K562 (cell line): ENCODE measurements around the gene UBASH3B. TPM values are rescaled to one million over a fixed set of nuclear protein-coding genes. Genes with fewer than 3 reads are reported as not detected.

Source experiments
- ATAC-seq: fragments of 200-7000 bp; cut with Tn5 transposase; 3 replicates; pipeline ENCODE4 v1.9.1; 2020; ENCODE audit warnings: moderate library complexity
- BruUV-seq: library from RNA; stranded (reverse); fragments of 400-500 nt; replicated peaks from 2 replicates; lab custom pipeline; 2021; lab: Mats Ljungman, UMichigan
- CTCF ChIA-PET: fragments of 300-600 bp; formaldehyde crosslinking; extraction: SDS; loops from one replicate; lab custom pipeline; 2021; ENCODE audit warnings: low intra/inter-chr PET ratio; lab: Yijun Ruan, JAX
- POLR2A ChIA-PET: fragments of 300-600, 350-650 bp; sonication (Branson Sonifier 250); formaldehyde crosslinking; extraction: SDS; loops from one replicate; lab custom pipeline; 2021; ENCODE audit warnings: antibody characterized with exemption, inconsistent platforms; lab: Yijun Ruan, JAX
- DNase-seq, 4 experiments: peaks; one replicate each; pipeline versions ENCODE4 v3.0.0 to v3.0.0-alpha.2; 2011 to 2018; ENCODE audit warnings: low spot score in 3 of 4, mixed read lengths in 3 of 4; ENCODE audit errors: extremely low read depth in 1 of 4
- FAIRE-seq: peaks from 2 replicates; lab custom pipeline; 2011; peaks lifted over from hg19 to GRCh38; lab: Jason Lieb, UNC
- H2AFZ ChIP-seq: 2 replicates; pipeline ENCODE4 v1.6.0; 2011; ENCODE audit warnings: low read depth, low read length, control low read depth, inconsistent platforms
- H3K27ac ChIP-seq: fragments of 200-600 bp; 3 replicates; pipeline ENCODE4 v1.8.0; 2011; ENCODE audit warnings: low read depth, mild to moderate bottlenecking, control low read depth, inconsistent platforms, low read length, moderate library complexity, mixed read lengths; ENCODE audit errors: extremely low read depth
- H3K27me3 ChIP-seq, 2 experiments: fragments of 300-600 bp in 1 of 2; 2 replicates in 1 of 2; 3 replicates in 1 of 2; pipeline versions ENCODE4 v1.6.0 to v1.8.0; 2011; ENCODE audit warnings: inconsistent platforms in 2 of 2, low read length in 2 of 2, mild to moderate bottlenecking in 1 of 2, mixed read lengths in 1 of 2, moderate library complexity in 1 of 2; ENCODE audit not compliant: control insufficient read depth in 2 of 2, insufficient read depth in 2 of 2
- H3K36me3 ChIP-seq: fragments of 300-600 bp; 3 replicates; pipeline ENCODE4 v1.8.0; 2011; ENCODE audit warnings: mild to moderate bottlenecking, low read length, inconsistent platforms; ENCODE audit not compliant: control insufficient read depth, insufficient read depth
- H3K4me1 ChIP-seq, 2 experiments: fragments of 200-600 bp in 1 of 2; replicated peaks in 1 of 2; 2 replicates in 1 of 2; 3 replicates in 1 of 2; pipeline versions ENCODE4 v1.5.1 to v1.8.0; 2011; ENCODE audit warnings: inconsistent platforms in 2 of 2, low read length in 2 of 2, mild to moderate bottlenecking in 1 of 2, mixed read lengths in 1 of 2, moderate library complexity in 1 of 2; ENCODE audit not compliant: control insufficient read depth in 2 of 2, insufficient read depth in 2 of 2
- H3K4me2 ChIP-seq: 2 replicates; pipeline ENCODE4 v1.6.1; 2011; ENCODE audit warnings: low read length, control low read depth, inconsistent platforms, mixed read lengths; ENCODE audit not compliant: insufficient read depth
- H3K4me3 ChIP-seq: fragments of 200-600 bp; sonication (generic), shearing (Covaris generic); 2 replicates; pipeline ENCODE4 v1.5.1; 2016; ENCODE audit warnings: control low read depth, inconsistent platforms
- H3K79me2 ChIP-seq: fragments of 200-600 bp; 3 replicates; pipeline ENCODE4 v1.8.0; 2011; ENCODE audit warnings: low read length, inconsistent platforms; ENCODE audit not compliant: control insufficient read depth, insufficient read depth
- H3K9ac ChIP-seq, 2 experiments: 2 replicates each; pipeline versions ENCODE4 v1.6.0 to v1.6.1; 2011; ENCODE audit warnings: low read depth in 2 of 2, low read length in 2 of 2, control low read depth in 1 of 2, inconsistent platforms in 1 of 2, mild to moderate bottlenecking in 1 of 2, mixed read lengths in 1 of 2; ENCODE audit not compliant: insufficient read depth in 1 of 2
- H3K9me1 ChIP-seq: one replicate; pipeline ENCODE4 v1.6.0; 2011; ENCODE audit warnings: inconsistent platforms, mild to moderate bottlenecking, low read length, moderate library complexity; ENCODE audit not compliant: control insufficient read depth, insufficient read depth
- H3K9me3 ChIP-seq: replicated peaks from 2 replicates; pipeline ENCODE4 v1.5.1; 2011; ENCODE audit warnings: low read depth, low read length, inconsistent platforms; ENCODE audit not compliant: control insufficient read depth, insufficient read depth
- H4K20me1 ChIP-seq: replicated peaks from 2 replicates; pipeline ENCODE4 v1.6.1; 2011; ENCODE audit warnings: low read length, inconsistent platforms, mixed read lengths; ENCODE audit not compliant: control insufficient read depth, insufficient read depth
- CTCF ChIP-seq, 3 experiments: IDR thresholded peaks in 2 of 3; conservative IDR thresholded peaks in 1 of 3; 2 replicates each; pipeline ENCODE4 v1.5.1; 2011 to 2012; ENCODE audit warnings: low read length in 3 of 3, mild to moderate bottlenecking in 3 of 3, control low read depth in 2 of 3, improper control_type of control experiment in 1 of 3, inconsistent platforms in 1 of 3, low read depth in 1 of 3, mixed read lengths in 1 of 3, moderate library complexity in 1 of 3; ENCODE audit not compliant: insufficient read depth in 2 of 3
- WGBS: fragments of 100-300 bp; shearing (Covaris generic); methylation state at CpG from one replicate; pipeline ENCODE4 v1.1.6; 2016; ENCODE audit warnings: low coverage, mixed read lengths; ENCODE audit not compliant: insufficient coverage; ENCODE audit errors: missing lambda C conversion rate; 5-methylcytosine and 5-hydroxymethylcytosine counted together
- in situ Hi-C: fragments of 300-500 bp; cut with MboI; formaldehyde crosslinking; loops from 4 replicates; pipeline ENCODE4 v1.15.0; 2018; ENCODE audit warnings: inconsistent platforms, mixed read lengths
- intact Hi-C: fragments of 100-400 bp; cut with micrococcal nuclease; formaldehyde crosslinking; loops from 2 replicates; pipeline ENCODE4 v1.14.2; 2022
- polyA plus RNA-seq, 8 experiments: library from polyadenylated mRNA; depleted of rRNA in 4 of 8; stranded (reverse) in 5 of 8; unstranded in 3 of 8; fragments of >200 nt; fragmentation: Nextera tagmentation in 2 of 8; fragmentation: Illumina TruSeq in 1 of 8; extraction: Ambion mirVana in 2 of 8; extraction: Trizol in 1 of 8; gene quantifications; 2 replicates each; pipeline versions ENCODE4 v1.2.1 to v1.2.3, GENCODE V29; 2011 to 2014; ENCODE audit warnings: inconsistent platforms in 1 of 8, missing spikeins in 1 of 8
- total RNA-seq, 7 experiments: library from RNA; depleted of rRNA in 6 of 7; stranded (reverse); fragments of >200 nt in 6 of 7; fragmentation: Illumina TruSeq in 2 of 7; extraction: Trizol in 2 of 7; gene quantifications; 2 replicates each; pipeline versions ENCODE4 v1.2.1 to v1.2.3, GENCODE V29; 2011 to 2021; ENCODE audit warnings: low replicate concordance in 1 of 7

UBASH3B gene
- total and polyA plus RNA-seq, 9 of the 15 experiments (the other 6 are each of a cell fraction or from before 2014, with no cell fraction given): 0.01 to 0.31 (median 0.08) TPM; not detected in 2

- WGBS: 5% methylated on average over 21 of the region's 21 CpGs
- H3K9me3 ChIP-seq: no peaks in the 10 kb centered on the region
- H3K9me1 ChIP-seq: no peaks in the 10 kb centered on the region
- H3K27me3 ChIP-seq: peaks cover 0 to 21% of the 10 kb centered on the region in 2 experiments; a peak in 4 of 5 replicates
- BruUV-seq: no TSS peak
- DNase-seq (no peak), ATAC-seq (no peak)
- no peaks in the 10 kb centered on the region for H4K20me1 ChIP-seq
- no peak overlapping the region for H3K27ac ChIP-seq
- H3K4me3 ChIP-seq: no peak overlapping the region
- POLR2A ChIA-PET: no interaction called here
- H3K4me2 ChIP-seq: no peak overlapping the region
- no peaks in the 10 kb centered on the region for H3K36me3 ChIP-seq
- H2AFZ ChIP-seq: no peak overlapping the region
- TF ChIP-seq CTCF (IDR thresholded peaks at IDR 0.05 in 2 of 3, conservative IDR thresholded peaks at IDR 0.05 in 1 of 3; ENCODE audit: insufficient read depth in 2 of 3, low read depth in 1 of 3, low read length in 3 of 3): no peak
- TF ChIP-seq, all 486 proteins: peak for 0
- FAIRE-seq: no peak
- Histone ChIP-seq H3K79me2 (no peaks in the 10 kb centered on the region), H3K9ac (no peak overlapping the region), H3K4me1 (no peaks in the 10 kb centered on the region)
- CTCF ChIA-PET: no interaction called here
- intact Hi-C loops (no loop called here), in situ Hi-C loops (no loop called here)
These were observed 71.8 kb downstream of the UBASH3B start for GRCh38 chr11:122727101-122727929.
